HuH-7 (cell line): Measurements from ENCODE around the gene RAB1B.

Source experiments
- DNase-seq: peaks from one replicate; pipeline ENCODE4 v3.0.0; 2011; ENCODE audit warnings: low spot score

Gene RAB1B

DNA sequence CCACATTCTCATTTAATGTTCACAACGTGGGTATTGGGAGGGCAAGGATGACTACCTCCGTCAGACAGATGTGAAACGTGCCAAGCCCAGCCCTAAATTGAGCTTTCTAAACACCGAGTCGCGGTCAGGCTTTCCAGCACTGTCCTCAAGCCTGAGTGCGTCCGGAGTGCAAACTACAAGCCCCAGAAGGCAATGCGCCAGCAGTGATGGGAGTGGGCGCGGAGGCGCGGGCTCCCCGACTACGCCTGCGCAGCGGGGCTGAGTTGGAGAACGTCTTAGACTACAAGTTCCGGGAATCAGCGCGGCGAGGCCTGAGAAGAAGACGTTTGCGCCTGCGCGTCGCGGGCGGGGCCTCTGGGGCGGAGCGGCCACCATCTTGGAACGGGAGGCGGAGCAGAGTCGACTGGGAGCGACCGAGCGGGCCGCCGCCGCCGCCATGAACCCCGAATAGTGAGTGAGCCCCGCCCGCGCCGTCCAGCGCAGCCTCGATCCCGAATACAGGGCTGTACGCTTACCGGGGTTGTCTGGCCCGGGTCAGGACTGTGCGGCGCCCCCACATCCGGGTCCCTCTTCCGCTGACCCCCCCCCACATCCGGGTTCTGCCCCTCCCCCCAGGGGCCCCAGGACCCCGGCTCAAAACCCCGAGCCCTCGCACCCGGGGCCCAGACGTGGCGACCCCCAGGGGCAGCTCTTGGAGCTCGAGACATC is at the start of gene RAB1B:
Gene RAB1B, plus strand, starts transcription at position 396 of the 708 bp plus-strand sequence. Its CDS starts 41 bp downstream, at position 437.
- DNase-seq, result peak; percentile 100

DNA sequence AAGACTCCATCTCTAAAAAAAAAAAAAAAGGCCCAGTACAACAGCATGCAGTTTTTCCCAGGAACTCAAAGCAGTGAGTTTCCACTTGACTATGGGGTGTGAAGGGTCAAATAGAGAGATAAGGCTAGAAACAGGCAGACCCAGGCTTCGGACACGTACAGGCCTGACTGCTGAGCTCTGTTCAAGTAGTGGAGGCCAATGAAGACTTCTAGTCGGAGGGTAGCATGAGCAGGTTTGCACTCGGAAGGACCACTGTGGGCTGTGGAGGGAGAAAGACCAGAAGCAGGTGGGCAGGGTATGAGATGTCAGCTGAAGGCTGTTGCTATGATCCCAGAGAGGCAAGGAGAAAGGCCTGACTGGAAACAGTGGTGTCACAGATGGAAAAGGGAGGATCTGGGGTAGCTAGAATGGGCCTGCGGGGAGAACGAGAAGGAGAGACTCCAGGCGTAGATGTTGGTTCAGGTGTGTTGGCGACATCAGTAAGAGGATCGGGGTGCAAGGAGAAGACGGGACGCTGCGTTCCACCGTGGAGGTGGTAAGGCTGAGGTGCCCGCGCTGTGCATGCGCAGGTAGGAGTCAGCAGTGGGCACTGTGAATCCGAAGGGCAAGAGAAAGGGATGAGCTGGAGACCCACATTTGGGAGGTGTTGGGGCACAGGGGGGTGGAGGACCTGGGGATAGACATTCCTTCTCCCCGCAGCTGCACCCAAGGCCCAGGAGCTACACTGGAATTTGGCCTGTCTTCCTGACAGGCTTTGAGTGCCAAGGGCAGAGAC is 49.4 kb upstream of the RAB1B start:
- no peak for DNase-seq

DNA sequence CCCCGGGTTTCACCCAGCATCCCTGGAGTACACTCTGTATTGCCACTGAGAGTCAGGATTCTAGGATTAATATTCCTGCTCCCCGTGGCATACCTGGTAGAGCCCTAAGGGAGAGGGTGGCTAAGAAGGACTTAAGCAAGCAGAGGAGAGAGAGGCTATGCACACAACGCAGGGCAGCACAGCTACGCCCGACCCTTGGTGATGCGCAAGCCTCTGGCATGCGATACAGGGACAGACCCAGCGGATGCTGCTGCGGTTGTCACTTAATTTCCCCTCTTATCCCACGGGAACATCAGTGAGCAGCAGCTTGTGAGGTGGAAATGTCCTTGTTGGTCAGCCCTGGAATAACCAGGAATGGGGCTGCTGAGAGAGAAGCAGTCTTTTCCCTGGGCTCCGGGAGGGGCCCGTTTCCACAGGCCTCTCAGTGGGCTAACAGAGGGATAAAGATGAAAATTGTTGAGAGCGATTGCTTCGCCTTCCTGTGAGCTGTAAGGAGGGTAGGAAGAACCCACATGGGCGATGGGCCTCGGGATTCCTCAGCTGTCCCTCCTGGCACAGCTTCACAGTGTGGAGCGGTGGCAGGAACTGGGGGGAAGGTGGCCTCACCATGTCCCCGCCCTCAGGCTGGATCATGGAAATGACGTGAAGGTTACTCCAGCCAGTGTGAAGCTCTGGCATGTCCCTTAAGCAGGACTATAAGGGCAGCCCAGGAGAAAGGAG is 48.4 kb upstream of the RAB1B start:
- no peak for DNase-seq

DNA sequence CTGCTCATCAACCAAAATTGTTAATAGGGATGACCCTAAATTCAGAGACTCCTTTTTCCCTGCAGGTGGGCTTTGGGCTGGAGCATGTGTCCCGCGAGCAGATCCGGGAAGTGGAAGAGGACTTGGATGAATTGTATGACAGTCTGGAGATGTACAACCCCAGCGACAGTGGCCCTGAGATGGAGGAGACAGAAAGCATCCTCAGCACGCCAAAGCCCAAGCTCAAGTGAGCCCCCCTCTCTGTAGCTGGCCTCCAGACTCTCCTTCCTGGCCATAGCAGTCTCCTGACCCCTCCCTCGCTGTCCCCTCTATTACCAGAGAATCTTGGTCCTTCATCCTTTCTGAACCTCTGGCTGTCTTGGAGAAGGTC is 47.9 kb upstream of the RAB1B start:
- no peak for DNase-seq

DNA sequence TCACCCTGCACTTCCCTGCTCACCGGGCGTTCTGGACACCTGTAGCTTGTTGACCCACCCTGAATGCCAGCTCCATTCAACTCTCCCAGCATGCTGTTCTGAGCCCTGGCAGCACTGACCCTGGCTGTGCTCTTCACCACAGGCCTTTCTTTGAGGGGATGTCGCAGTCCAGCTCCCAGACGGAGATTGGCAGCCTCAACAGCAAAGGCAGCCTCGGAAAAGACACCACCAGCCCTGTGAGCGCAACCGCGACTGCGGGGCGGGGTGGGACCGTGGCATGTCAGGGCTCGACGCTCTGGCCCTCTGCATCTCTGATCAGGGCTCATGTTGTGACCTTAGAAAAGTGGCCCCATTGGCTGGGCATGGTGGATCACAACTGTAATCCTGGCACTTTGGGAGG is 47.4 kb upstream of the RAB1B start:
- DNase-seq, result no peak

DNA sequence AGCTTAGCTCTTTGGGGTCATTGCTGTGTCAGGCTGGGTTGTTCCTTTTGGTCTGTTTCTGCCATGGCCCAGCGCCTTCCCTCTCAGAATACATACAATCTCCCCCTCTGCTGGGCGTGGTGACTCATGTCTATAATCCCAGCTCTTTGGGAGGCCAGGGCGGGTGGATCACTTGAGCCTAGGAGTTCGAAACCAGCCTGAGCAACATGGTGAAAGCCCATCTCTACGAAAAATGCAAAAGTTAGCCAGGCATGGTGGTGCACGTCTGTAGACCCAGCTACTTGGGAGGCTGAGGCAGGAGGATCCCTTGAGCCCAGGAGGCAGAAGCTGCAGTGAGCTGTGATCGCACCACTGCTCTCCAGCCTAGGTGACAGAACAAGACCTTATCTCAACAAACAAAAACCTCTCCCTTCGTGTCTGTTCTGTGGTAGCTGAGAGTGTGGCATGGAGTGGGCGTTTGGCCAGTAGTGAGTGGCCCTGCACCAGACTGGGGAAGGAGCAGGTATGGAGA is 46.7 kb upstream of the RAB1B start:
- DNase-seq, result no peak

DNA sequence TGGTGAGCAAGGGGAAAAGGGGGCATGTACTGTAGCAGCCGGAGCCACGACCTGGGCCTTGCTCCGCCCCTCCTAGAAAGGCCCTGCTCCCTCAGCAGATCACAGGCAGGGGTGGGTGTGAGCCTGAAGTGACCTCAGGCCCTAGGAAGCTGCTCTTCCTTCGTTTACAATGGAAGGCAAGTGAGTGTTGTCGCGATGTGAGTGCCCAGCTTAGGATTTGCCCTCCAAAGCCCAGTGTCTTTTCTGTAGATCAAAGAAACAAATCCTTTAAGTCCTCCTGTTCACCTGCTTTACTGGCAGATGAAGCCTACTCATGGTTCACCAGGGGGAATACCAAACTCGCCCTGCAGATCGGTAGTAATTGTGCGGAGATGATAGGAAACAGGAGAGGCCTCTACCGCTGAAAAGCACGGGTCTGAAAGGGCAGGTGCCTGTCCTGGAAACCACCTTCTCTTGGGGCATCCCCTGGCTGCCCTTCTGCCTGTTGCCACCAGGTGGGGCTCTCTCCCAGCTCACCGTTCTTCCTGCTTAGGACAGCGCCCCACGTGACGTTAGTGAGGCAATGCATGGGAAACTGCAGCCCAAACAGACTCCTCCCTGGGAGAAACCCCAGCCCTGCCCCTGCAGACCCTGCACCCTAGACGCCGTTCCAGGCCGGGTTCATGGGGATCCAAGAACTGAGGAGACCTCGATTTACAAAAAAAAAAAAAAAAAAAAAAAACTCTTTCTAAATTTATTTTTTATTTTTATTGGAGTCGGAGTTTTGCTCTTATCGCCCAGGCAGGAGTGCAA is 45.9 kb upstream of the RAB1B start:
- DNase-seq, result peak; percentile 100

DNA sequence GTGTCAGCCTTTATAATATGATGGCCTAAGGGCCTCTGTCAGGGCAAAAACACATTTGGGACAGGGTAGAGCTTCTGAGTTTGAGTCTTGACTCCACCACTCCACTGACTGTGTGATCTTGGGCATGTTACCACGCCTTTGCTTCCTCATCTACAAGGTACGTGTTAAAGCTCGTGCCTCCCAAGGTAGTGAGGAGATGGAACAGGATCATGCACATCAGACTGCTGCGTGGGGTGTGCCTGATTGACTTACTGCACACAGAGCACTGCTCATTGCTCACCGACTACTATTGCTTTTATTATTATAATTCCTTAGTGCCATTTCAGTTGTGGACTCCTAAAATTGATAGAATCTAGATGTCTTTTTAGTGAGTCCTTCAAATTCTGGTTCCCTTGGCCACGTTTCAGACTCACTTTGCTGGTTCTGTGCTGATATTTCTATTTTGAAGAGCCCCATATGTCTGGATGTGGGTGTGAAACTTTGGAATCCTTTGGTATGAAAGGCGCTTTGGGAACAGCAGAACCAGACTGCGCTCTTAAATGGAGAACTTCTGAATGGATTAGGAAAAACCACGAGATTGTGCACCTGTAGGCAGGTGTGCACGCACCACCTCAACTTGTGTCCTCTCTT is 44.1 kb upstream of the RAB1B start:
- no peak for DNase-seq

DNA sequence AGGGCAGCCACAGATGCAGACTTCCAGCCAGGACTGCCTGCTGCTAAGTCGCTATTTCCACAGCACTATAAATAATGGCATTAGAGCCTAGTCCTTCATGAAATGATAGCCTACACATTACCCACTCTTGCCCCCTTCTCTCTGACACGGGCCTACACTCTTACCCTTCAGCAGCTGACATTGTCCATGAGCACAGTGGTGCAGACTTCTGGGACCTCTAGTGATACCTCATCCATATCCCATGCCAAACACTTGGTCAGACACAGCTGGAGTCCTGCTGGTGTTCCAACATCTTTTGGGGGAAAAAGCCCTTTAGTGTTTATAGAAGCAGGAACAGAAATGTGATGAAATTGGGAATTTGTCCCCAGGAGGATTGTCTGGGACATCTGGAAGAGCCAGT is 43.4 kb upstream of the RAB1B start:
- DNase-seq, result no peak

DNA sequence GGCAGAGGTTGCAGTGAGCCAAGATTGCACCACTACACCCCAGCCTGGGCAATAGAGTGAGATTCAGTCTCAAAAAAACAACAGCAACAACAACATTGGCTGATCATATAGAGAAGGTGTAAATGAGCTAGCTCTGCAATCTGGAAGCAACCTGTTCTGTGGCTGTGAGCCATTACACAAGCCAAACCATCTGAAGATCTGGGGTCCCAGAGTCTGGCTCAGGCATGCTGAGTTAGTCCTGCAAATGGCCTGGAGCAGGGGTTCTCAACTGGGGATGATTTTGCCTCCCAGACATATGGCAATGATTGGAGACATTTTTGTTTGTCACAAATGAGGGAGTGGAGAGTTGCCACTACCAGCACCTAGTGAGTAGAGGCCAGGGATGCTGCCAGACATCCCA is 42.3 kb upstream of the RAB1B start:
- DNase-seq, result no peak

DNA sequence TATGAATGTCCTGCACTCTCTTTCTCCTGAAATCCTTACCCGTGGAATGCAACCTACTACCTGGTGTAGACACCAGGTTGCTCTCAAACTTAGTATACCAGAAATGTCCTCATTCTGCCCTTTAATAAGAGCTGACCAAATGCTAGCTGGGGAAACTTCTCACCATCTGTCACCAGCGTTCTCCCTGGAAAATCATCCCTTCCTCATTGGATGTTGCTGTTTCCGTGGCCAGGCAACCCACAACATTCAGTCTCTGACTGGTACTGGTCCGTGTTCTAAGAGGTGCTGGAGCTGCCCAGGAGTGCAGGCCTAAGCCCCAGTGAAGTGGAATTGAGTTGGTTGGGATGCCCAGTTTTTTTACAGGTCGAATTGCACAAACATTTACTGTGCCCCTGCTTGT is 40.7 kb upstream of the RAB1B start:
- DNase-seq, result no peak

DNA sequence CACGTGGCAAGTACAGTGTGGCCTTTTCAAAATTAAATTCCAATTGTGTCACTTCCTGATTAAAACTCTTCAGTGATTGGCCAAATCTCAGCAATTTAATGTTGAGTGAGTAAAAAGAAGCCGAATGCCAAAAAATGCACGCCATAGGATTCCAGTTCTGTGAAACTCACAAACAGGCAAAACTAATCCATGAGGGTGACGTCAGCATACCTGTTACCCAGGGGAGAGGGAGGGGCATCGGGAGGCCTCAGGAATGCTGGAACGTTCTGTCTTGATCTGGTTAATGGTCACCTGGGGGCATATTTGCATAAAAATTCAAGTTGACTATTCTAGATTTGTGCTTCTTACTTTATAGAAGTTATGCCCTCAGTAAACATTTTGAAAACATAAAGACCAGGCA is 39.9 kb upstream of the RAB1B start:
- DNase-seq, result no peak

DNA sequence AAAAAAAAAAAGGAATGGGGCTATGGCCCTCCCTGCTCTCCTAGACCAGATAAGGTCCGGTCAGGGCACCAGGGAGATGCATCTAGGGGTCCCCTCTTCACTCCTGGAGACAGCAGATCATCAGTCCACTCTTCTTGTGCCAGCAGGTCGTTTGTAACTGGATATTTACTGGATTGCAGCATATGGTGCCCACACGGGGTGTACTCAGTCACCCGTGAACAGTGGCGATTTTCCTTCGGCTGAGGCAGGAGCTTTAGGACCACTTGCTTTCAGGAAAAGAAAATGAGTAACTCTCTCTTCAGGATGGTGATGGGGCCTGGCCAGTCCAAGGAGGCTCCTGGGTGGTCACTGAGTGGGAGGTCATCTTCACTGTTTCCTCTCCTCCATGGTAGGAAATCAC is 38.3 kb upstream of the RAB1B start:
- DNase-seq, result no peak

DNA sequence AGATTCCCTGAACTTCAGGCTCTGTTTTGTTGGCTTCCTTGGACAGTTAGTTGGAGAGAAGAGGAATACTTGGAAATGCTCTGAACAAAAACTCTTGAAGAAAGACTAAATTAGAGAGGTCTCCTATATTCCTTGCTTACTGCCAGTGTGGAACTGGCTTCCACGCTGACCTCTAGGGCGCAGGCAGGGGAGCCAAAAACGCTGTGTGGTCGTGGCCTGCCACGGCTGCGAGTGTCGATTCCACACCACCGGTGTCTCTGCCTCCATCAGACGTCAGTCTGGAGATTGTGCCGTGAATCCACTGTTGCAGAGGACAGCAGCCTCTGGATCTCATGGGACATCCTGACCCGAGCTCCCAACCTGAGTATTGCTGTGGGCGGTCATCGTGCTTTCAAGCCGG is 37.5 kb upstream of the RAB1B start:
- no peak for DNase-seq

DNA sequence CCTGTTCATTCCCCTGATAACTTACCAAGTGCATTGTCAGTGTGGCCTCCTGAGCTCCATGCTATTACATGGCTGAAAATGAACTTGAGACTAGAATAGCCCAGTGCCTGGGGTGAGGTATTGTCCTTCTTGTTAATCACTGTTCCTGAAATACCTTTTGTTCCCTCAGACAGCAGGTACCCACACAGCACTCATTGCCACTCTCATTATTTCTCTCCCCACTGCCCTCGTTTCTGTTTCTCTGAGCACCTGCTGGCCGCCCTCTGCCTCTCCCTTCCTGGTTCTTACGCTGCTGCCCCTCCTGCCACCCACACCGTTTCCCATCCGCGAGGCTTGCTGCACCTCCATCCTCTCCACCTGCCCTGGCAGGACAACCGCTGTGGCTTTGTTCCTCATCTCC is 36.9 kb upstream of the RAB1B start:
- no peak for DNase-seq

DNA sequence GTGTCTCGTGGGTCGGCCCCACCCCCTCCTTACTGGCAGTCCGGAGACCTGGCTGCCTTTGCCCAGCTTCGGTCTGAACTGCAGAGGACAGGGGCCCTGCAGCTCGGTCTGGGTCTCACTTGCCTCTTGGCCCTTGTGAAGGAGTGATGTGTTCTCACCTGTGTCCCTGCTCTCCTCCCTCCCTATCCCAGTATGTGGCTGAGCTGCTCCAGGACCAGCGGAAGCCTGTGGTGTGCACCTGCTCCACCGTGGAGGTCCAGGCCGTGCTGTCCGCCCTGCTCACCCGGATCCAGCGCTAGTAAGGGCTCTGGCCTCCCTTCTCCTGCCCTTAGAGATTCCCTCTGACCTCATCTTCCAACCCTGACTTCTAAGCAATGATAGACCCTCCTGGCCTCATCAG is 35.7 kb upstream of the RAB1B start:
- DNase-seq, result no peak

DNA sequence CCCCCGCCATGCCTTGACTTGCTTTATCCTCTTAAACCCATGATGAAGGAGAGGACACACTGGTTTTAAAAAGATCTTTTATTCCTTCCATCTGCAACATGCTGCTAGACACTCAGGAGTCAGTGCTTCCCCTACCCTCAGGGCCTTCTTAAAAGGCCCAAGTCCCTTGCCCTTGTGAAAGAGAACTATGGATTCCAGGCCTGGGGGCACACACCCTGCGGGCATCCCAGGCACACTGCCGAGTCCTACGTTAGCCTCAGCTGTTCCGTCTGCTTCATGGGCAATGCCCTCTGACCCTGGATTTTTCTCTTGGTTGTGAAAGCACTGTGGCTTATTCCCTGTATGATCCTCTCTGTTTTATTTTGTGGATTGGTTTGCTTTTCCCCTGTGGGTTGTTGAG is 35.1 kb upstream of the RAB1B start:
- no peak for DNase-seq

DNA sequence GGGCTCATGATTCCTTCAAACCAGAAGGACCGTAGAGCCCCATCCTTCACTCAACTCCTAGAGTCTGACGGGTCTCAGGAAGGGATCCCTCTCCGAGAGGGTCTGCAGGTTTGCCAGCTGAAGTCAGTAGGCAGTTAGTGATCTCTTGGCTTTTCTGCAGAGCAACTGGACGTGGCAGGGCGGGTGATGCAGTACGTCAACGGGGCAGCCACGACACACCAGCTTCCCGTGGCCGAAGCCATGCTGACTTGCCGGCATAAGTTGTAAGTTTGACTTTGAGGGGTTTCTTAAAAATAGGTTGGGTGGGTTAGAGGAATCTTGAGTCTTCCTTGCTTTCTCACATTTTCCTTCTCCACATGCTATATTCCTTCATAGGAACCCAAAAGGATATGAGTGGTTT is 33.3 kb upstream of the RAB1B start:
- DNase-seq, result no peak

DNA sequence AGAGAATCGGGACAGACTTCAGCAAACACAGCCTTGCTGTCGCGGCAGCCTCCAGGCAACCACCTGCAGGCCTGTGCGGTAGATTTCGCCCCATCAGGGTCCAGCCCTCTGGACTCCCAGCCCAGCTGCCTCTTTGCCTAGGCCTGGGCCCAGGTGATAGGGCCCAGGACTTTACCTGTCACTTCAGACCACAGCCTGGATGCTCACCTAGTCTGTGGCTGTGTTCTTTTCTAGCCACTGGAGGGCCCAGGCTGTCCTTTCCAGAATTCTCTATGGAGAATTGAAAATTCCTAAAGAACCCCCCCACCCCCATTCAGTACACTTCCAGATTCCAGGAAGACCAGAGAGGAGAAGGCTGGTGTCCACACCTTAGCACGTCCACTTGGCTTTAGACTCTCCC is 30.6 kb upstream of the RAB1B start:
- DNase-seq, result no peak

DNA sequence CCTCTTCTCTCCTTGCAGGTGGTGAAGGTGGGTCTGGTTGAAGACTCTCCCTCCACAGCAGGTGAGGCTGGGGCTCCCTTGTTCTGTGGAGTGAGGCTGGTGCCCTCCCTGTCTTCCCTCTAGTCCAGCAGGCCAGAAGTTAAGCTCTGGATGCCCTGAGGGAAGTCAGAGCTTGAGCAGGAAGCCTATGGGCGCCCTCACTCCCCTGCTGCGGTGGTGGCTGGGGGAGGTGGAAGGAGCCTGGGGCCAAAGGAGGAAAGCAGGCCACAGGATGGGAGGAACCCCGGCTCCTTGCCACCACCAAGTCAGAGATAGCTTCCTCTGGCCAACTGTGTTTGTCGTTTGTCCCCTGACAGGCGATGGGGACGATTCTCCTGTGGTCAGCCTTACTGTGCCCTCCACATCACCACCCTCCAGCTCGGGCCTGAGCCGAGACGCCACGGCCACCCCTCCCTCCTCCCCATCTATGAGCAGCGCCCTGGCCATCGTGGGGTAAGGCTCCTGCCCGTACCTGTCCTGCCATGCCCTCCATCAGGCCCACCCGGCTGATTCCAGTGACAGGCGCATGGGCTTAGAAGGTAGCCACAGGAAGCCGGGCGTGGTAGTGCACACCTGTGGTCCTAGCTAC is 29.5 kb upstream of the RAB1B start:
- no peak for DNase-seq

DNA sequence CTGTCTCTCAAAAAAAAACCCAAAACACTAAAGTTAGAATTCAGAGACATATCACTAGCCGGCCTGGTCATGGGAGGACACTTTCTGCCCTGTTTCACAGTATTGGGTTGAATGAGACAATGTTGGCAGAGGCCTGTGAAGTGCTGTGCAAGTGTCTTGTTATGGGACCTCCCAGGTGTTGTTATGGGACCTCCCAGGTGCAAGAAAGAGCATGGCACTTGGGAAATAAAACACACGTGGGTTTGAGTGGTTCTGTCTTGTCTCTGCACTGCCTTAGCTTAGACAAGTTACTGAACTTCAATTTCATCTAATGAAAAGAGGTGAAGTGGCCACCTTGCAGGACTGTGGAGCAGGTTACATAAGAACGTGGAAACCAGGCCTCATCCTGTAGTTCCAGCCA is 28.9 kb upstream of the RAB1B start:
- no peak for DNase-seq
